Lower lobe of right lung (tissue), 2 donors: ENCODE measurements around the gene GPRC5D. TPM values are rescaled to one million over a fixed set of nuclear protein-coding genes. Genes with fewer than 3 reads are reported as not detected.

ENCODE experiments used
- ATAC-seq, 2 donors: fragments of 200-7000 bp; cut with Tn5 transposase; one replicate each; pipeline ENCODE4 v1.9.1; 2020 to 2022; ENCODE audit warnings: mild to moderate bottlenecking in 2 of 2, moderate library complexity in 2 of 2
- DNase-seq: peaks from one replicate; pipeline ENCODE4 v3.0.0-alpha.2; 2020
- H3K27ac ChIP-seq: fragments of 200-600 bp; one replicate; pipeline ENCODE4 v1.8.0; 2022
- H3K27me3 ChIP-seq: fragments of 200-600 bp; one replicate; pipeline ENCODE4 v1.8.0; 2022; ENCODE audit warnings: low read depth
- H3K36me3 ChIP-seq: fragments of 200-600 bp; one replicate; pipeline ENCODE4 v1.8.0; 2022; ENCODE audit warnings: mild to moderate bottlenecking
- H3K4me1 ChIP-seq: fragments of 200-600 bp; one replicate; pipeline ENCODE4 v1.8.0; 2022
- H3K4me3 ChIP-seq: fragments of 200-600 bp; one replicate; pipeline ENCODE4 v1.8.0; 2022; ENCODE audit warnings: mild to moderate bottlenecking
- H3K9me3 ChIP-seq: fragments of 200-600 bp; one replicate; pipeline ENCODE4 v1.8.0; 2022
- intact Hi-C: fragments of 100-400 bp; cut with DNase I; formaldehyde crosslinking; loops from one replicate; pipeline ENCODE4 v1.11.0; 2022
- total RNA-seq: library from RNA; stranded (reverse); fragmentation: NEBNext Ultra II Directional; extraction: Animal tissue kit (Norgen Biotek cat#: 25700); gene quantifications from one replicate; pipeline ENCODE4 v1.2.1, GENCODE V29; 2021
- TF ChIP-seq, protein P1 (sequence below): fragments of 200-600 bp; IDR thresholded peaks from one replicate; pipeline ENCODE4 v1.8.0; 2022; ENCODE audit warnings: antibody characterized with exemption, mild to moderate bottlenecking
- donor health status: DM: no; HTN: yes; CAD: no; lungs with severe emphysema.

The GPRC5D gene
- total RNA-seq, 1 donor from 2014 or later, result not detected

DNA sequence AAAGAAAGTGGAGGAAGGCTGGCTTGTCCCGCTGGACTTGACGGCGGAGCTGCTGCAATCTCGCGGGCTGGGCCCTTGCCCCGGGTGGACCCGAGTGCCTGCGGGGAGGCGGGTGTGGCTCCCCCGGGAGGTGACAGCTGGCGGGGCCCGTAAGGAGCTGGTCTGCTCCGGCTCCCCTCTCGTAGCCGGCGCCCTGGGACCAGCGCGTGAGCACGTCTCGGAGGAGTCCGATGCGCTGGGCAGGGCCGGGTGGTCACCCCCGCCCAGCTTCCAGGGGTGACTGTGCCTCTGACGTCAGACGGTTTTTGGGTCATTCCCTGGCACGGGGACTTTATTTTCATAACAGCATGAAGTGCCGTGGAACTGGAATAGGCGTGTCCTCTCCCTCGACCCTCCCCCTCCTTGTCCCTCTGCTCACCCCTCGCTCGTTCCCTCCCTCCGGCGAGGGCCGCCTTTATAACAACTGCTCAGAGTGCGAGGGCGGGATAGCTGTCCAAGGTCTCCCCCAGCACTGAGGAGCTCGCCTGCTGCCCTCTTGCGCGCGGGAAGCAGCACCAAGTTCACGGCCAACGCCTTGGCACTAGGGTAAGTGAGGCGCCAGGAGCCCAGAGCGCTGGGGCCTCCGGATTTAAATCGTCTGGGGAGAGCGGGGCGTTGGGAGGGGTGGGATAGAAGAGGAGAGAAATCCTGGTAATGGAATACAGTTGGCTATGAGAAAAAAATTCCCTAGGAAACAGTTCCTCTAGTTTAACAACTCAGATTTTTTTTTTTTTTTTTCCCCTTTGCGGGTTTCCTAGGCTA is 60.7 kb downstream of the GPRC5D start, which contains the start of gene GPRC5A:
GPRC5A (plus strand) TSS at position 483 of the 801 bp plus-strand sequence. CDS start 16,688 bp downstream, outside the sequence.
- ATAC-seq, result peak; percentile 91 to 95
- TF ChIP-seq, protein P1, sequence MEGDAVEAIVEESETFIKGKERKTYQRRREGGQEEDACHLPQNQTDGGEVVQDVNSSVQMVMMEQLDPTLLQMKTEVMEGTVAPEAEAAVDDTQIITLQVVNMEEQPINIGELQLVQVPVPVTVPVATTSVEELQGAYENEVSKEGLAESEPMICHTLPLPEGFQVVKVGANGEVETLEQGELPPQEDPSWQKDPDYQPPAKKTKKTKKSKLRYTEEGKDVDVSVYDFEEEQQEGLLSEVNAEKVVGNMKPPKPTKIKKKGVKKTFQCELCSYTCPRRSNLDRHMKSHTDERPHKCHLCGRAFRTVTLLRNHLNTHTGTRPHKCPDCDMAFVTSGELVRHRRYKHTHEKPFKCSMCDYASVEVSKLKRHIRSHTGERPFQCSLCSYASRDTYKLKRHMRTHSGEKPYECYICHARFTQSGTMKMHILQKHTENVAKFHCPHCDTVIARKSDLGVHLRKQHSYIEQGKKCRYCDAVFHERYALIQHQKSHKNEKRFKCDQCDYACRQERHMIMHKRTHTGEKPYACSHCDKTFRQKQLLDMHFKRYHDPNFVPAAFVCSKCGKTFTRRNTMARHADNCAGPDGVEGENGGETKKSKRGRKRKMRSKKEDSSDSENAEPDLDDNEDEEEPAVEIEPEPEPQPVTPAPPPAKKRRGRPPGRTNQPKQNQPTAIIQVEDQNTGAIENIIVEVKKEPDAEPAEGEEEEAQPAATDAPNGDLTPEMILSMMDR, result no peak
- H3K27ac ChIP-seq, result peak within 1 kb of the TSS; percentile 90
- intact Hi-C loops, result no loop called here
- DNase-seq, result peak; percentile 90
- H3K36me3 ChIP-seq, result no peaks in the 10 kb centered on the region
- H3K27me3 ChIP-seq, result peaks cover 6% of the 10 kb centered on the region
- no peaks in the 10 kb centered on the region for H3K9me3 ChIP-seq
- H3K4me1 ChIP-seq, result peaks cover 14% of the 10 kb centered on the region
- H3K4me3 ChIP-seq, result peak within 1 kb of the TSS; percentile 58

Other genes with a start within 250 kb of the GPRC5D start
- gene CDKN1B, start 234.8 kb downstream of the GPRC5D start, total RNA-seq, result 57.7 TPM
- 11.0 TPM for gene APOLD1, start 166.5 kb downstream of the GPRC5D start, total RNA-seq
- 45.1 TPM for gene DDX47, start 138.8 kb downstream of the GPRC5D start, total RNA-seq
- 482 TPM for gene GPRC5A, start 60.6 kb downstream of the GPRC5D start, total RNA-seq
- 72.7 TPM for gene HEBP1, start 48.1 kb upstream of the GPRC5D start, total RNA-seq
- 7.5 TPM for gene FAM234B, start 92.2 kb upstream of the GPRC5D start, total RNA-seq
- not detected for gene GSG1, start 151.5 kb upstream of the GPRC5D start, total RNA-seq
- gene EMP1, start 244.6 kb upstream of the GPRC5D start, total RNA-seq, result 195 TPM